Karpas-422 (cell line): Measurements from ENCODE around the gene SNRPA1. TPM values are rescaled to one million over a fixed set of nuclear protein-coding genes. Genes with fewer than 3 reads are reported as not detected.
A peak's percentile ranks its signal among the peaks of the same experiment; 100 is the strongest.

Experiments used
- DNase-seq: peaks from one replicate; pipeline ENCODE4 v3.0.0-alpha.2; 2015
- H2AFZ ChIP-seq: fragments of 200-600 bp; sonication (generic); 2 replicates; pipeline ENCODE4 v1.6.1; 2014; ENCODE audit warnings: antibody characterized with exemption, low read length, mixed read lengths
- H3K27ac ChIP-seq: fragments of 200-600 bp; sonication (generic); 2 replicates; pipeline ENCODE4 v1.5.1; 2014; ENCODE audit warnings: mild to moderate bottlenecking, low read length, moderate library complexity
- H3K27me3 ChIP-seq: fragments of 200-600 bp; sonication (generic); 2 replicates; pipeline ENCODE4 v1.6.1; 2014; ENCODE audit warnings: low read length, mixed read lengths
- H3K36me3 ChIP-seq: fragments of 200-600 bp; sonication (generic); 2 replicates; pipeline ENCODE4 v1.6.1; 2014; ENCODE audit warnings: low read length, mixed read lengths; ENCODE audit not compliant: insufficient read depth
- H3K4me1 ChIP-seq: fragments of 200-600 bp; sonication (generic); 2 replicates; pipeline ENCODE4 v1.6.1; 2014; ENCODE audit warnings: mild to moderate bottlenecking, low read length, mixed read lengths
- H3K4me2 ChIP-seq: fragments of 200-600 bp; sonication (generic); 2 replicates; pipeline ENCODE4 v1.6.1; 2014; ENCODE audit warnings: low read length, low read depth, mild to moderate bottlenecking; ENCODE audit not compliant: poor library complexity, severe bottlenecking
- H3K4me3 ChIP-seq: fragments of 200-600 bp; sonication (generic); 2 replicates; pipeline ENCODE4 v1.5.1; 2014; ENCODE audit warnings: mild to moderate bottlenecking, antibody characterized with exemption, low read length, mixed read lengths
- H3K79me2 ChIP-seq: fragments of 200-600 bp; sonication (generic); 2 replicates; pipeline ENCODE4 v1.6.1; 2014; ENCODE audit warnings: mild to moderate bottlenecking, low read length, mixed read lengths
- H3K9ac ChIP-seq: fragments of 200-600 bp; sonication (generic); 2 replicates; pipeline ENCODE4 v1.6.0; 2014; ENCODE audit warnings: low read length
- H3K9me2 ChIP-seq: fragments of 200-600 bp; sonication (generic), shearing (Covaris generic); replicated peaks from 2 replicates; pipeline ENCODE4 v1.6.0; 2014; ENCODE audit warnings: mild to moderate bottlenecking, low read length, moderate library complexity; ENCODE audit not compliant: insufficient read depth
- H3K9me3 ChIP-seq: fragments of 300-700, 200-600 bp; sonication (generic); 2 replicates; pipeline ENCODE4 v1.6.1; 2014; ENCODE audit warnings: low read length, mixed read lengths
- H4K20me1 ChIP-seq: fragments of 200-600 bp; sonication (generic); 2 replicates; pipeline ENCODE4 v1.6.1; 2014; ENCODE audit warnings: mild to moderate bottlenecking, antibody characterized with exemption, low read length, low read depth; ENCODE audit not compliant: insufficient read depth
- total RNA-seq: library from RNA; depleted of rRNA; stranded (reverse); fragments of >200 nt; shearing (Covaris generic); gene quantifications from 2 replicates; pipeline ENCODE4 v1.2.3, GENCODE V29; 2014; ENCODE audit warnings: low replicate concordance

SNRPA1 gene
- total RNA-seq, 1 experiment from 2014 or later = 52.3 TPM

GRCh38 chr15:101246824-101247745 is 48.0 kb downstream of the SNRPA1 start:
- H3K27me3 ChIP-seq = no peaks in the 10 kb centered on the region; the same call in 1 of the 2 replicates
- H3K9me2 ChIP-seq = no peaks in the 10 kb centered on the region
- H3K4me1 ChIP-seq = peaks cover 50% of the 10 kb centered on the region
- peak overlapping the region; percentile 33 for H3K4me2 ChIP-seq
- no peak overlapping the region for H3K9ac ChIP-seq
- H3K36me3 ChIP-seq = no peaks in the 10 kb centered on the region; the same call in 1 of the 2 replicates
- H3K4me3 ChIP-seq = no peak overlapping the region; the same call in 1 of the 2 replicates
- no peak for DNase-seq
- no peaks in the 10 kb centered on the region for H3K9me3 ChIP-seq
- H4K20me1 ChIP-seq = peaks cover 57% of the 10 kb centered on the region
- no peak overlapping the region for H2AFZ ChIP-seq
- peaks cover 36% of the 10 kb centered on the region for H3K79me2 ChIP-seq
- H3K27ac ChIP-seq = no peak overlapping the region

GRCh38 chr15:101246391-101246790 is 48.7 kb downstream of the SNRPA1 start:
- Histone ChIP-seq H3K27me3 (no peaks in the 10 kb centered on the region; the same call in 1 of the 2 replicates), H3K4me2 (peak overlapping the region; percentile 33), H3K9me2 (no peaks in the 10 kb centered on the region), H3K4me3 (no peak overlapping the region), H2AFZ (no peak overlapping the region), H3K36me3 (no peaks in the 10 kb centered on the region; the same call in 1 of the 2 replicates), H3K27ac (no peak overlapping the region), H3K4me1 (peaks cover 51% of the 10 kb centered on the region), H3K79me2 (peaks cover 41% of the 10 kb centered on the region), H4K20me1 (peaks cover 58% of the 10 kb centered on the region), H3K9ac (no peak overlapping the region), H3K9me3 (no peaks in the 10 kb centered on the region)
- no peak for DNase-seq

- no peaks in the 10 kb centered on the region for H3K9me3 ChIP-seq
- H3K27ac ChIP-seq = no peak overlapping the region
- no peak overlapping the region for H3K4me3 ChIP-seq
- no peaks in the 10 kb centered on the region for H3K27me3 ChIP-seq
- peaks cover 50% of the 10 kb centered on the region for H4K20me1 ChIP-seq
- peaks cover 42% of the 10 kb centered on the region for H3K4me1 ChIP-seq
- H2AFZ ChIP-seq = no peak overlapping the region
- no peak overlapping the region for H3K9ac ChIP-seq
- no peak for DNase-seq
- H3K4me2 ChIP-seq = no peak overlapping the region
- no peaks in the 10 kb centered on the region for H3K9me2 ChIP-seq
- peaks cover 48% of the 10 kb centered on the region for H3K79me2 ChIP-seq
- H3K36me3 ChIP-seq = no peaks in the 10 kb centered on the region; the same call in 1 of the 2 replicates
Observed at GRCh38 chr15:101244889-101245668, 50.0 kb downstream of the SNRPA1 start.

GRCh38 chr15:101244036-101244781 is 50.8 kb downstream of the SNRPA1 start:
- H3K4me2 ChIP-seq = no peak overlapping the region
- H3K4me1 ChIP-seq = peaks cover 39% of the 10 kb centered on the region
- no peak overlapping the region for H3K27ac ChIP-seq

GRCh38 chr15:101243420-101243819 is 51.6 kb downstream of the SNRPA1 start:
- Histone ChIP-seq H3K27me3 (no peaks in the 10 kb centered on the region), H3K36me3 (no peaks in the 10 kb centered on the region; the same call in 1 of the 2 replicates), H3K4me1 (peaks cover 39% of the 10 kb centered on the region), H4K20me1 (peaks cover 44% of the 10 kb centered on the region), H3K27ac (no peak overlapping the region), H3K9me3 (no peaks in the 10 kb centered on the region), H3K9me2 (no peaks in the 10 kb centered on the region), H3K4me3 (no peak overlapping the region), H3K4me2 (no peak overlapping the region), H2AFZ (no peak overlapping the region), H3K79me2 (peaks cover 58% of the 10 kb centered on the region), H3K9ac (no peak overlapping the region)
- no peak for DNase-seq

More at GRCh38 chr15:101244036-101244781, 50.8 kb downstream of the SNRPA1 start:
- Histone ChIP-seq H3K9me3 (no peaks in the 10 kb centered on the region), H3K9me2 (no peaks in the 10 kb centered on the region), H3K9ac (no peak overlapping the region), H4K20me1 (peaks cover 44% of the 10 kb centered on the region), H2AFZ (no peak overlapping the region), H3K27me3 (no peaks in the 10 kb centered on the region), H3K79me2 (peaks cover 53% of the 10 kb centered on the region), H3K4me3 (no peak overlapping the region), H3K36me3 (no peaks in the 10 kb centered on the region; the same call in 1 of the 2 replicates)
- no peak for DNase-seq

GRCh38 chr15:101242999-101243336 is 52.1 kb downstream of the SNRPA1 start:
- Histone ChIP-seq H3K4me3 (no peak overlapping the region), H3K27ac (no peak overlapping the region)

GRCh38 chr15:101242160-101242998 is 52.7 kb downstream of the SNRPA1 start:
- Histone ChIP-seq H3K4me3 (no peak overlapping the region), H2AFZ (no peak overlapping the region; the same call in 1 of the 2 replicates), H3K9me2 (no peaks in the 10 kb centered on the region), H3K27ac (no peak overlapping the region), H3K9ac (0 out of 2 replicates have a peak overlapping the region, but pooled peaks have one; percentile 7), H3K4me1 (peaks cover 30% of the 10 kb centered on the region), H3K4me2 (peak overlapping the region; percentile 32), H3K36me3 (no peaks in the 10 kb centered on the region), H3K9me3 (no peaks in the 10 kb centered on the region), H3K27me3 (no peaks in the 10 kb centered on the region), H4K20me1 (peaks cover 33% of the 10 kb centered on the region), H3K79me2 (peaks cover 60% of the 10 kb centered on the region)
- peak; percentile 59 for DNase-seq

More at GRCh38 chr15:101242999-101243336, 52.1 kb downstream of the SNRPA1 start:
- DNase-seq = no peak
- Histone ChIP-seq H3K9ac (0 out of 2 replicates have a peak overlapping the region, but pooled peaks have one; percentile 7), H3K4me1 (peaks cover 36% of the 10 kb centered on the region), H3K4me2 (peak overlapping the region; percentile 32), H3K36me3 (no peaks in the 10 kb centered on the region), H4K20me1 (peaks cover 39% of the 10 kb centered on the region), H3K9me3 (no peaks in the 10 kb centered on the region), H3K79me2 (peaks cover 58% of the 10 kb centered on the region), H3K27me3 (no peaks in the 10 kb centered on the region), H2AFZ (no peak overlapping the region), H3K9me2 (no peaks in the 10 kb centered on the region)
